Bronchial epithelial cell (primary cell): ENCODE measurements around the gene PRICKLE1. TPM values are rescaled to one million over a fixed set of nuclear protein-coding genes. Genes with fewer than 3 reads are reported as not detected.

Source experiments
- DNase-seq: peaks from one replicate; pipeline ENCODE4 v3.0.0-alpha.2; 2010; ENCODE audit warnings: low read depth
- FAIRE-seq: peaks from 2 replicates; lab custom pipeline; 2011; peaks lifted over from hg19 to GRCh38; lab: Jason Lieb, UNC
- H3K27me3 ChIP-seq: 2 replicates; pipeline ENCODE4 v1.5.1; 2011; ENCODE audit warnings: low read length; ENCODE audit not compliant: control insufficient read depth, insufficient read depth
- H3K36me3 ChIP-seq: 2 replicates; pipeline ENCODE4 v1.5.1; 2011; ENCODE audit warnings: low read length; ENCODE audit not compliant: control insufficient read depth, insufficient read depth
- H3K4me3 ChIP-seq: 2 replicates; pipeline ENCODE4 v1.5.1; 2011; ENCODE audit warnings: mild to moderate bottlenecking, low read depth, low read length, control low read depth
- total RNA-seq: library from RNA; depleted of rRNA; stranded (reverse); fragments of >200 nt; gene quantifications from 2 replicates; pipeline ENCODE4 v1.2.1, GENCODE V29; 2014
- TF ChIP-seq, protein P1 (sequence below): IDR thresholded peaks from 2 replicates; pipeline ENCODE4 v1.5.1; 2011; ENCODE audit warnings: mild to moderate bottlenecking, moderate library complexity, low read length, control low read depth, inconsistent platforms; ENCODE audit not compliant: insufficient read depth, severe bottlenecking

The PRICKLE1 gene
- total RNA-seq, 1 donor from 2014 or later, result 1.1 TPM

DNA sequence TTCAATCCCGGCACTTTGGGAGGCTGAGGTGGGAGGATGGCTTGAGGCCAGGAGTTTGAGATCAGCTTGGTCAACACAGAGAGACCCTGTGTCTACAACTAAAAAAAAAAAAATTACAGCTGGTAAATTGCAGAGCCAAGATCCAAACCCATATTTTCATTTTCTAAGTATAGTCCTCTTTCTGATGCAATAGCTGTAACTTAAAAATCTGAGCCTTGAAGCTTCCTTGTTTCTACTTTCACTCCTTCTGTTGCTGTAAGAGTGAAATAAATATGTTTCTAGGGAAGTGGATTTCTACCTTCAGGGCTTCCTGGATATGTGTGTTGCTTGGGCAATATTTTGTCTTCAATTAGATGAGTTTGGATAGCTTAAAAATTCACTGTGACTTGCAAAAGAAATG, 42.0 kb upstream of the PRICKLE1 start:
- H3K4me3 ChIP-seq, result no peak overlapping the region
- DNase-seq, result no peak

DNA sequence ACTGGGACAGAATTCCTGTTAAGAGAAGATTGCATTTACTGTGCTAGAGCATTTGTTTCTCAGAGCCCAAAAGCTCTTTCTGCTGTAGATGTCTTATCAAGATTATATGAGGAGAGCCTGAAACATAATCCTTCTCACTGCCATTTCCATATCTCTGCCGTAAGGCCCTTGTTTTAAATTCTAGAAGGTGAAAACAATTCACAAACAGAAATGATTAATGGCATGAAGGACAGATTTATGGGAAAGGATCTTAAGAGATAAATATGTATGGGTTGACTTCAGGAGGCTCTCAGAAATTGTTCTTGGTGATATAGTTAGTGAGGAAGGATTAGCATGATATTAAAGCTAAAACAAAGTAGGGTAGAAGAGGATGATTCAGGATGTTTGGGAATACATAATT, 40.8 kb upstream of the PRICKLE1 start:
- no peak overlapping the region for H3K4me3 ChIP-seq
- TF ChIP-seq, protein P1, sequence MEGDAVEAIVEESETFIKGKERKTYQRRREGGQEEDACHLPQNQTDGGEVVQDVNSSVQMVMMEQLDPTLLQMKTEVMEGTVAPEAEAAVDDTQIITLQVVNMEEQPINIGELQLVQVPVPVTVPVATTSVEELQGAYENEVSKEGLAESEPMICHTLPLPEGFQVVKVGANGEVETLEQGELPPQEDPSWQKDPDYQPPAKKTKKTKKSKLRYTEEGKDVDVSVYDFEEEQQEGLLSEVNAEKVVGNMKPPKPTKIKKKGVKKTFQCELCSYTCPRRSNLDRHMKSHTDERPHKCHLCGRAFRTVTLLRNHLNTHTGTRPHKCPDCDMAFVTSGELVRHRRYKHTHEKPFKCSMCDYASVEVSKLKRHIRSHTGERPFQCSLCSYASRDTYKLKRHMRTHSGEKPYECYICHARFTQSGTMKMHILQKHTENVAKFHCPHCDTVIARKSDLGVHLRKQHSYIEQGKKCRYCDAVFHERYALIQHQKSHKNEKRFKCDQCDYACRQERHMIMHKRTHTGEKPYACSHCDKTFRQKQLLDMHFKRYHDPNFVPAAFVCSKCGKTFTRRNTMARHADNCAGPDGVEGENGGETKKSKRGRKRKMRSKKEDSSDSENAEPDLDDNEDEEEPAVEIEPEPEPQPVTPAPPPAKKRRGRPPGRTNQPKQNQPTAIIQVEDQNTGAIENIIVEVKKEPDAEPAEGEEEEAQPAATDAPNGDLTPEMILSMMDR, result no peak
- no peaks in the 10 kb centered on the region for H3K27me3 ChIP-seq
- H3K36me3 ChIP-seq, result no peaks in the 10 kb centered on the region
- DNase-seq (no peak), FAIRE-seq (no peak)

More for the DNA sequence above, 42.0 kb upstream of the PRICKLE1 start:
- FAIRE-seq, result no peak
- TF ChIP-seq, protein P1, result no peak
- no peaks in the 10 kb centered on the region for H3K36me3 ChIP-seq
- no peaks in the 10 kb centered on the region for H3K27me3 ChIP-seq

DNA sequence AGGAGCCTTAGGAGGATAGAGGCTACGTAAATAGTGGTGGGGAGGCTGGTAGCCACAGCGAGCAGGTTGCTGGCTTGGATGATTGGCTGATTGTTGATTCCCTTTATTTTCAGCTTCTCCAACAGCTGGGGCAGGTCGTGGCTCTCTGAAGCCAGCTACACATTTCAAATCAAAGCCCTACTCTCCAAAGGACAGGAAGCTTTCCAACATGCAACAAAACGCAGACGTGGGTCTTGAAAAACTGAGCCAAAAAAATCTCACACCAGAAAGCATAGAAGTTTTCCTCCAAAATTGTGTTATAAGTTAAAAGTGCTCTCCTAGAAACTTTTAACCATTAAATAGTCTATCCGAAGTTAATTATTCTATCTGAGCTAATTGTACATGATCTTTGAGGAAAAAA, 37.6 kb upstream of the PRICKLE1 start:
- Histone ChIP-seq H3K27me3 (no peaks in the 10 kb centered on the region), H3K4me3 (no peak overlapping the region), H3K36me3 (no peaks in the 10 kb centered on the region)
- TF ChIP-seq, protein P1, result no peak
- FAIRE-seq (no peak), DNase-seq (no peak)

DNA sequence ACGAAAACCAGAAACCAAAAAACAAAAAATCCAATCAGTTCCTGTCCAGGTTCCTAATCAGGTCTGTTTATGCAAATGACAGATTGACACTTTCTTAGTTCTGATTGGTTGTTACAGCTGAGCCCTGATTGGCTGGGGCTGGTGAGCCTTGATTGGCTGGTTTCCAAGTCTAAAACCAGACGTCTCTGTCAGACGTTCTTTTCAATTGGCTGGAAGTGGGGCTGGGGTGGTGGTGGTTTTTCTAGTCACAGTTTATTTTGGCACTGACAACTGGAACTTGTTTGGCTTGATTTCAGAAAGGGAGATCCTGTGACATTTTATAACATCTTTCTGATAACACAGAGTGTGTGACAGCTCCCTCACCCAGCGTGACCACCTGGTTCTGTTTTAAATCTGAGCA, 36.1 kb upstream of the PRICKLE1 start:
- FAIRE-seq (no peak), DNase-seq (no peak)
- Histone ChIP-seq H3K36me3 (no peaks in the 10 kb centered on the region), H3K27me3 (no peaks in the 10 kb centered on the region), H3K4me3 (no peak overlapping the region)
- TF ChIP-seq, protein P1, result no peak

GRCh38 chr12:42617622-42618021, 28.1 kb upstream of the PRICKLE1 start:
- Histone ChIP-seq H3K36me3 (no peaks in the 10 kb centered on the region), H3K27me3 (no peaks in the 10 kb centered on the region), H3K4me3 (no peak overlapping the region)
- DNase-seq (no peak), FAIRE-seq (no peak)
- TF ChIP-seq, protein P1, result no peak

DNA sequence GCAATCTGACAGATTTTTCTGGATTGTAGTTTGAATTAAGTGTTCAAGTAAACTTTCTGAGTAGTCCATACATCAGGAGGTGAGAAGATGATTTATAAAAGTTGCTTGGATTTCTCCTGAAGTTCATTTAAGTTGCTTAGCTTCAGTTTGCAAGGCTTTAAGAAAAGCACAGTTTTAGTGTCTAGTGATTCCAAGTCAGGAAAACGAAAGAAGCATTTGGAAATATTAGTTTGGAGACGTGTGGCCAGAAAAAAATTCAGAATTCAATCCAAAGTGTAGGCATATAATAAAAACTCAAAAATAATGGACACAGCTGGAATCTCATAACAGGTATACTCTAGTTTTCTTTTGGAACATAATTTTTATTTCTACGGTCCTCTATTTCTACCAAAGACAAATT, 25.5 kb upstream of the PRICKLE1 start:
- no peaks in the 10 kb centered on the region for H3K36me3 ChIP-seq
- no peak for DNase-seq
- H3K4me3 ChIP-seq, result no peak overlapping the region
- no peaks in the 10 kb centered on the region for H3K27me3 ChIP-seq
- no peak for FAIRE-seq
- TF ChIP-seq, protein P1, result no peak
